ENCODE data around the gene ADA.

DNA sequence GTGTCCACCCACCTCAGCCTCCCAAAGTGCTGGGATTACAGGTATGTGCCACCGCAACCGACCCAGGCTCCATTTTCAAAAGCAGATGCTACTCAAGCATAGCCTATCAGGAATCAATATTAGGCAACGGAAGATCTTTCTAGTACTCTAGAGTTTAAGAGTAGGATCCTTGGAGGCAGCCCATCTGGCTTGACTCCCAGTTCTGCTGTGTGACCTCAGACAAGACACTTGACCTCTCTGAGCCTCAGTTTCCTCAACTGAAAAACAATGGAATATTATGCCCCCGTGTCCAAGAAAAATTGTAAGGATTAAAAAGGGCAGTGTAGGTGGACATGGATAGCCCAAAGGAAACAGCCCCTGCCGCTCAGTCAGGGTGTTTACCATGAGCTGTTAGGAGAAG lies 14.5 kb downstream of the ADA start:
- no peak for TF ChIP-seq EZH2 (IDR thresholded peaks at IDR 0.05; ENCODE audit: low read length, unreplicated experiment)
- TF ChIP-seq, protein P1, sequence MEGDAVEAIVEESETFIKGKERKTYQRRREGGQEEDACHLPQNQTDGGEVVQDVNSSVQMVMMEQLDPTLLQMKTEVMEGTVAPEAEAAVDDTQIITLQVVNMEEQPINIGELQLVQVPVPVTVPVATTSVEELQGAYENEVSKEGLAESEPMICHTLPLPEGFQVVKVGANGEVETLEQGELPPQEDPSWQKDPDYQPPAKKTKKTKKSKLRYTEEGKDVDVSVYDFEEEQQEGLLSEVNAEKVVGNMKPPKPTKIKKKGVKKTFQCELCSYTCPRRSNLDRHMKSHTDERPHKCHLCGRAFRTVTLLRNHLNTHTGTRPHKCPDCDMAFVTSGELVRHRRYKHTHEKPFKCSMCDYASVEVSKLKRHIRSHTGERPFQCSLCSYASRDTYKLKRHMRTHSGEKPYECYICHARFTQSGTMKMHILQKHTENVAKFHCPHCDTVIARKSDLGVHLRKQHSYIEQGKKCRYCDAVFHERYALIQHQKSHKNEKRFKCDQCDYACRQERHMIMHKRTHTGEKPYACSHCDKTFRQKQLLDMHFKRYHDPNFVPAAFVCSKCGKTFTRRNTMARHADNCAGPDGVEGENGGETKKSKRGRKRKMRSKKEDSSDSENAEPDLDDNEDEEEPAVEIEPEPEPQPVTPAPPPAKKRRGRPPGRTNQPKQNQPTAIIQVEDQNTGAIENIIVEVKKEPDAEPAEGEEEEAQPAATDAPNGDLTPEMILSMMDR (conservative IDR thresholded peaks at IDR 0.05; ENCODE audit: low read depth, low read length): no peak
- no peak for TF ChIP-seq EZH2phosphoT487 (IDR thresholded peaks at IDR 0.05; ENCODE audit: borderline replicate concordance, low read length)
